ENCODE measurements around the gene SCG5. TPM values are rescaled to one million over a fixed set of nuclear protein-coding genes. Genes with fewer than 3 reads are reported as not detected.

SCG5 gene
- total and polyA plus RNA-seq, 2 of the 13 experiments (the other 11 are each of a cell fraction or from before 2014, with no cell fraction given), result 2.3 to 3.5 TPM

DNA sequence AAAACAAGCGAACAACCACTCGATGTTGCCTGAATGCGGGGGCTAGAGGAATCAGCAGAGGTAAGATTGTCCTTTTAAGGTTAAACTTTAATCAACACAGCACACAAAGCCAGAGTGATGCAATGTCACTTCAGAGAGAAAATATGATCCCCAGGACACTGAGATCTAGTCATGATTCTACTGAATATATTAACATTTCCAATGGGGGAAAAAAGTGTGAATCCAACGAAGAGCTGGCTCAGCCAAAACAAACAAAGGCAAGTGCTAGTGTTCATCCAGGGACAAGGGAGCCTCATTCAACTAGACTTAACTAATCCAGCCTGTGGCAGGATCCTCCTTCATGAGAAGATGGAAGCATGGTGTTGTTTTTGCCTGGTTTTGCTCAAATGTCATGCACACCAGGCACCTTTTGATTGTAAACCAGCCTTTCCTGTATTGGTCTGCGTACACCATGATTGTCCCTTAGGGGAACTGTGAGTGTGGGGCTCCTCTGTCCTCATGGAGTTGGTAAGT lies 35.8 kb downstream of the SCG5 start (continued):
- TF ChIP-seq, protein P1, sequence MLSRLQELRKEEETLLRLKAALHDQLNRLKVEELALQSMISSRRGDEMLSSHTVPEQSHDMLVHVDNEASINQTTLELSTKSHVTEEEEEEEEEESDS (CRISPR knock-in tag; IDR thresholded peaks at IDR 0.05; ENCODE audit: borderline replicate concordance), result no peak
- TF ChIP-seq ZNF230 (CRISPR knock-in tag; IDR thresholded peaks at IDR 0.05) (no peak), ZNF605 (CRISPR knock-in tag; IDR thresholded peaks at IDR 0.05) (no peak), ZNF781 (CRISPR knock-in tag; IDR thresholded peaks at IDR 0.05; ENCODE audit: borderline replicate concordance, not compliant biosample characterization) (no peak), PPARG (CRISPR knock-in tag; conservative IDR thresholded peaks at IDR 0.05) (no peak), SALL1 (CRISPR knock-in tag; IDR thresholded peaks at IDR 0.05) (peak; percentile 70; the same call in 1 of the 2 replicates), DMAP1 (CRISPR knock-in tag; IDR thresholded peaks at IDR 0.05) (no peak), ZNF83 (CRISPR knock-in tag; IDR thresholded peaks at IDR 0.05; ENCODE audit: borderline replicate concordance) (no peak), ZNF761 (CRISPR knock-in tag; conservative IDR thresholded peaks at IDR 0.05) (no peak), ZNF878 (CRISPR knock-in tag; IDR thresholded peaks at IDR 0.05) (no peak), ZMYM4 (CRISPR knock-in tag; IDR thresholded peaks at IDR 0.05) (peak; percentile 66), SCMH1 (CRISPR knock-in tag; IDR thresholded peaks at IDR 0.05; ENCODE audit: borderline replicate concordance) (no peak), SIN3B (IDR thresholded peaks at IDR 0.05; ENCODE audit: low read length) (no peak), ZNF598 (CRISPR knock-in tag; IDR thresholded peaks at IDR 0.05; ENCODE audit: borderline replicate concordance) (no peak), ATM (IDR thresholded peaks at IDR 0.05; ENCODE audit: borderline replicate concordance) (no peak), ZNF570 (CRISPR knock-in tag; IDR thresholded peaks at IDR 0.05; ENCODE audit: borderline replicate concordance) (no peak), GABPA (IDR thresholded peaks at IDR 0.05; ENCODE audit: low read depth, low read length) (no peak), GABPA (CRISPR knock-in tag; IDR thresholded peaks at IDR 0.05; ENCODE audit: low read depth) (no peak)
- TF ChIP-seq, protein P2, sequence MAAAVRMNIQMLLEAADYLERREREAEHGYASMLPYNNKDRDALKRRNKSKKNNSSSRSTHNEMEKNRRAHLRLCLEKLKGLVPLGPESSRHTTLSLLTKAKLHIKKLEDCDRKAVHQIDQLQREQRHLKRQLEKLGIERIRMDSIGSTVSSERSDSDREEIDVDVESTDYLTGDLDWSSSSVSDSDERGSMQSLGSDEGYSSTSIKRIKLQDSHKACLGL (CRISPR knock-in tag; IDR thresholded peaks at IDR 0.05), result no peak
- TF ChIP-seq, protein P3, sequence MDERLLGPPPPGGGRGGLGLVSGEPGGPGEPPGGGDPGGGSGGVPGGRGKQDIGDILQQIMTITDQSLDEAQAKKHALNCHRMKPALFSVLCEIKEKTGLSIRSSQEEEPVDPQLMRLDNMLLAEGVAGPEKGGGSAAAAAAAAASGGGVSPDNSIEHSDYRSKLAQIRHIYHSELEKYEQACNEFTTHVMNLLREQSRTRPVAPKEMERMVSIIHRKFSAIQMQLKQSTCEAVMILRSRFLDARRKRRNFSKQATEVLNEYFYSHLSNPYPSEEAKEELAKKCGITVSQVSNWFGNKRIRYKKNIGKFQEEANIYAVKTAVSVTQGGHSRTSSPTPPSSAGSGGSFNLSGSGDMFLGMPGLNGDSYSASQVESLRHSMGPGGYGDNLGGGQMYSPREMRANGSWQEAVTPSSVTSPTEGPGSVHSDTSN (CRISPR knock-in tag; IDR thresholded peaks at IDR 0.05), result no peak
- TF ChIP-seq, protein P4, sequence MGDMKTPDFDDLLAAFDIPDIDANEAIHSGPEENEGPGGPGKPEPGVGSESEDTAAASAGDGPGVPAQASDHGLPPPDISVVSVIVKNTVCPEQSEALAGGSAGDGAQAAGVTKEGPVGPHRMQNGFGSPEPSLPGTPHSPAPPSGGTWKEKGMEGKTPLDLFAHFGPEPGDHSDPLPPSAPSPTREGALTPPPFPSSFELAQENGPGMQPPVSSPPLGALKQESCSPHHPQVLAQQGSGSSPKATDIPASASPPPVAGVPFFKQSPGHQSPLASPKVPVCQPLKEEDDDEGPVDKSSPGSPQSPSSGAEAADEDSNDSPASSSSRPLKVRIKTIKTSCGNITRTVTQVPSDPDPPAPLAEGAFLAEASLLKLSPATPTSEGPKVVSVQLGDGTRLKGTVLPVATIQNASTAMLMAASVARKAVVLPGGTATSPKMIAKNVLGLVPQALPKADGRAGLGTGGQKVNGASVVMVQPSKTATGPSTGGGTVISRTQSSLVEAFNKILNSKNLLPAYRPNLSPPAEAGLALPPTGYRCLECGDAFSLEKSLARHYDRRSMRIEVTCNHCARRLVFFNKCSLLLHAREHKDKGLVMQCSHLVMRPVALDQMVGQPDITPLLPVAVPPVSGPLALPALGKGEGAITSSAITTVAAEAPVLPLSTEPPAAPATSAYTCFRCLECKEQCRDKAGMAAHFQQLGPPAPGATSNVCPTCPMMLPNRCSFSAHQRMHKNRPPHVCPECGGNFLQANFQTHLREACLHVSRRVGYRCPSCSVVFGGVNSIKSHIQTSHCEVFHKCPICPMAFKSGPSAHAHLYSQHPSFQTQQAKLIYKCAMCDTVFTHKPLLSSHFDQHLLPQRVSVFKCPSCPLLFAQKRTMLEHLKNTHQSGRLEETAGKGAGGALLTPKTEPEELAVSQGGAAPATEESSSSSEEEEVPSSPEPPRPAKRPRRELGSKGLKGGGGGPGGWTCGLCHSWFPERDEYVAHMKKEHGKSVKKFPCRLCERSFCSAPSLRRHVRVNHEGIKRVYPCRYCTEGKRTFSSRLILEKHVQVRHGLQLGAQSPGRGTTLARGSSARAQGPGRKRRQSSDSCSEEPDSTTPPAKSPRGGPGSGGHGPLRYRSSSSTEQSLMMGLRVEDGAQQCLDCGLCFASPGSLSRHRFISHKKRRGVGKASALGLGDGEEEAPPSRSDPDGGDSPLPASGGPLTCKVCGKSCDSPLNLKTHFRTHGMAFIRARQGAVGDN (CRISPR knock-in tag; IDR thresholded peaks at IDR 0.05), result no peak
- TF ChIP-seq, protein P5, sequence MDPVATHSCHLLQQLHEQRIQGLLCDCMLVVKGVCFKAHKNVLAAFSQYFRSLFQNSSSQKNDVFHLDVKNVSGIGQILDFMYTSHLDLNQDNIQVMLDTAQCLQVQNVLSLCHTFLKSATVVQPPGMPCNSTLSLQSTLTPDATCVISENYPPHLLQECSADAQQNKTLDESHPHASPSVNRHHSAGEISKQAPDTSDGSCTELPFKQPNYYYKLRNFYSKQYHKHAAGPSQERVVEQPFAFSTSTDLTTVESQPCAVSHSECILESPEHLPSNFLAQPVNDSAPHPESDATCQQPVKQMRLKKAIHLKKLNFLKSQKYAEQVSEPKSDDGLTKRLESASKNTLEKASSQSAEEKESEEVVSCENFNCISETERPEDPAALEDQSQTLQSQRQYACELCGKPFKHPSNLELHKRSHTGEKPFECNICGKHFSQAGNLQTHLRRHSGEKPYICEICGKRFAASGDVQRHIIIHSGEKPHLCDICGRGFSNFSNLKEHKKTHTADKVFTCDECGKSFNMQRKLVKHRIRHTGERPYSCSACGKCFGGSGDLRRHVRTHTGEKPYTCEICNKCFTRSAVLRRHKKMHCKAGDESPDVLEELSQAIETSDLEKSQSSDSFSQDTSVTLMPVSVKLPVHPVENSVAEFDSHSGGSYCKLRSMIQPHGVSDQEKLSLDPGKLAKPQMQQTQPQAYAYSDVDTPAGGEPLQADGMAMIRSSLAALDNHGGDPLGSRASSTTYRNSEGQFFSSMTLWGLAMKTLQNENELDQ (CRISPR knock-in tag; IDR thresholded peaks at IDR 0.05; ENCODE audit: borderline replicate concordance), result no peak
- TF ChIP-seq, protein P6, sequence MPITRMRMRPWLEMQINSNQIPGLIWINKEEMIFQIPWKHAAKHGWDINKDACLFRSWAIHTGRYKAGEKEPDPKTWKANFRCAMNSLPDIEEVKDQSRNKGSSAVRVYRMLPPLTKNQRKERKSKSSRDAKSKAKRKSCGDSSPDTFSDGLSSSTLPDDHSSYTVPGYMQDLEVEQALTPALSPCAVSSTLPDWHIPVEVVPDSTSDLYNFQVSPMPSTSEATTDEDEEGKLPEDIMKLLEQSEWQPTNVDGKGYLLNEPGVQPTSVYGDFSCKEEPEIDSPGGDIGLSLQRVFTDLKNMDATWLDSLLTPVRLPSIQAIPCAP (CRISPR knock-in tag; IDR thresholded peaks at IDR 0.05; ENCODE audit: low read depth), result no peak
